Liver (tissue), 3 donors: ENCODE measurements around the gene UGT1A10.

Experiments used
- ATF3 ChIP-seq: IDR thresholded peaks from 2 replicates; pipeline ENCODE4 v1.6.1; 2016; ENCODE audit warnings: antibody characterized with exemption
- CTCF ChIP-seq: fragments of 150-350 bp; IDR thresholded peaks from 2 replicates; pipeline ENCODE4 v1.5.1; 2017; ENCODE audit warnings: improper control_type of control experiment, low read depth, low read length; ENCODE audit not compliant: missing input control
- EGR1 ChIP-seq, 2 donors: IDR thresholded peaks; 2 replicates each; pipeline ENCODE4 v1.6.1; 2016 to 2018; ENCODE audit warnings: antibody characterized with exemption in 2 of 2, low read depth in 2 of 2
- FOXA2 ChIP-seq: IDR thresholded peaks from 2 replicates; pipeline ENCODE4 v1.6.1; 2016; ENCODE audit warnings: antibody characterized with exemption
- GABPA ChIP-seq, 2 donors: IDR thresholded peaks in 1 of 2; conservative IDR thresholded peaks in 1 of 2; 2 replicates each; pipeline ENCODE4 v1.6.1; 2016; ENCODE audit warnings: antibody characterized with exemption in 2 of 2, mild to moderate bottlenecking in 1 of 2, moderate library complexity in 1 of 2
- HNF4A ChIP-seq, 2 donors: conservative IDR thresholded peaks; 2 replicates each; pipeline ENCODE4 v1.6.1; 2016; ENCODE audit warnings: antibody characterized with exemption in 2 of 2, mild to moderate bottlenecking in 2 of 2
- HNF4G ChIP-seq: IDR thresholded peaks from 2 replicates; pipeline ENCODE4 v1.6.1; 2016; ENCODE audit warnings: antibody characterized with exemption
- JUND ChIP-seq, 2 donors: IDR thresholded peaks; 2 replicates each; pipeline ENCODE4 v1.6.1; 2016; ENCODE audit warnings: antibody characterized with exemption in 2 of 2
- MAX ChIP-seq: IDR thresholded peaks from 2 replicates; pipeline ENCODE4 v1.6.1; 2016; ENCODE audit warnings: antibody characterized with exemption
- RAD21 ChIP-seq, 2 donors: IDR thresholded peaks; 2 replicates each; pipeline ENCODE4 v1.6.1; 2016; ENCODE audit warnings: antibody characterized with exemption in 2 of 2, mild to moderate bottlenecking in 2 of 2
- REST ChIP-seq: IDR thresholded peaks from 2 replicates; pipeline ENCODE4 v1.6.1; 2016; ENCODE audit warnings: antibody characterized with exemption, mild to moderate bottlenecking
- SP1 ChIP-seq: IDR thresholded peaks from 2 replicates; pipeline ENCODE4 v1.6.1; 2018; ENCODE audit warnings: antibody characterized with exemption, mild to moderate bottlenecking
- TAF1 ChIP-seq: conservative IDR thresholded peaks from 2 replicates; pipeline ENCODE4 v1.6.1; 2016; ENCODE audit warnings: antibody characterized with exemption, mild to moderate bottlenecking
- TF ChIP-seq, protein P1 (sequence below): IDR thresholded peaks from 2 replicates; pipeline ENCODE4 v1.6.1; 2016; ENCODE audit warnings: antibody characterized with exemption
- donor health status: healthy.
- donor health status: healthy.

DNA sequence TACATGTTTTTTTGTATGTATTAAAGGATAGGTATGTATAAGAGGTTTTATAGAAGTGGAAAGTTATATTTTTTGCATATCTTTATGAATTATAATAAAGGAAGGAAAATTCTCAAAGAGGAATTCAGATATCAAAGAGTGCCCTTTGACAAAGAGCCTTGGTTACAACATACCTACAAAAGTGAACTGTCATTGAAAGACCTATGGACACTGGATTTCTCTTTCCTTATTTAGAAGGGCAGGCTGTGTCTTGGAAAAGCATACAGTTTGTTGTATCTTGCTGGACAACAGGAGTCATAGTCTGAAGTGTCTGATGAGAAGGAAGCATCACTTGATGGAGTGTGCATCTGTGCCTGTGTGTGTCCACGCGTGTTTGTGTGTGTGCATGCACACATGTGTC is 15.2 kb downstream of the UGT1A10 start:
- TF ChIP-seq REST (no peak), HNF4A (conservative IDR thresholded peaks at IDR 0.05) (no peak), CTCF (no peak), GABPA (IDR thresholded peaks at IDR 0.05 in 1 of 2, conservative IDR thresholded peaks at IDR 0.05 in 1 of 2) (no peak), ATF3 (no peak), RAD21 (IDR thresholded peaks at IDR 0.05) (no peak), EGR1 (IDR thresholded peaks at IDR 0.05; ENCODE audit: low read depth in 2 of 2) (no peak), MAX (no peak), TAF1 (no peak), JUND (IDR thresholded peaks at IDR 0.05) (no peak), FOXA2 (no peak), SP1 (no peak), HNF4G (no peak)
- TF ChIP-seq, protein P1, sequence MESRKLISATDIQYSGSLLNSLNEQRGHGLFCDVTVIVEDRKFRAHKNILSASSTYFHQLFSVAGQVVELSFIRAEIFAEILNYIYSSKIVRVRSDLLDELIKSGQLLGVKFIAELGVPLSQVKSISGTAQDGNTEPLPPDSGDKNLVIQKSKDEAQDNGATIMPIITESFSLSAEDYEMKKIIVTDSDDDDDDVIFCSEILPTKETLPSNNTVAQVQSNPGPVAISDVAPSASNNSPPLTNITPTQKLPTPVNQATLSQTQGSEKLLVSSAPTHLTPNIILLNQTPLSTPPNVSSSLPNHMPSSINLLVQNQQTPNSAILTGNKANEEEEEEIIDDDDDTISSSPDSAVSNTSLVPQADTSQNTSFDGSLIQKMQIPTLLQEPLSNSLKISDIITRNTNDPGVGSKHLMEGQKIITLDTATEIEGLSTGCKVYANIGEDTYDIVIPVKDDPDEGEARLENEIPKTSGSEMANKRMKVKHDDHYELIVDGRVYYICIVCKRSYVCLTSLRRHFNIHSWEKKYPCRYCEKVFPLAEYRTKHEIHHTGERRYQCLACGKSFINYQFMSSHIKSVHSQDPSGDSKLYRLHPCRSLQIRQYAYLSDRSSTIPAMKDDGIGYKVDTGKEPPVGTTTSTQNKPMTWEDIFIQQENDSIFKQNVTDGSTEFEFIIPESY, result no peak
